ENCODE data around the gene PPP1R13B.

Gene PPP1R13B

GRCh38 chr14:103732868-103733620 lies 114.3 kb downstream of the PPP1R13B start:
- no peak for DNase-seq (ENCODE audit: low read depth in 1 of 2, low spot score in 1 of 2)

- DNase-seq (ENCODE audit: low read depth in 1 of 2, low spot score in 1 of 2): no peak
These were observed 115.2 kb downstream of the PPP1R13B start for GRCh38 chr14:103731916-103732867.

- no peak for DNase-seq (ENCODE audit: low read depth in 1 of 2, low spot score in 1 of 2)
These were observed 115.9 kb downstream of the PPP1R13B start for GRCh38 chr14:103731481-103731880.

- no peak for DNase-seq (ENCODE audit: low read depth in 1 of 2, low spot score in 1 of 2)
These were observed 116.8 kb downstream of the PPP1R13B start for GRCh38 chr14:103730490-103731035.

- DNase-seq (ENCODE audit: low read depth in 1 of 2, low spot score in 1 of 2): no peak
These were observed 117.6 kb downstream of the PPP1R13B start for GRCh38 chr14:103729496-103730448.

- DNase-seq (ENCODE audit: low read depth in 1 of 2, low spot score in 1 of 2): no peak
These were observed 118.7 kb downstream of the PPP1R13B start for GRCh38 chr14:103728721-103729120.

- no peak for DNase-seq (ENCODE audit: low read depth in 1 of 2, low spot score in 1 of 2)
These were observed 119.2 kb downstream of the PPP1R13B start for GRCh38 chr14:103728141-103728540.

- no peak for DNase-seq (ENCODE audit: low read depth in 1 of 2, low spot score in 1 of 2)
These were observed 119.9 kb downstream of the PPP1R13B start for GRCh38 chr14:103727313-103727980.

GRCh38 chr14:103726474-103726873 lies 120.9 kb downstream of the PPP1R13B start:
- DNase-seq (ENCODE audit: low read depth in 1 of 2, low spot score in 1 of 2): no peak

- no peak for DNase-seq (ENCODE audit: low read depth in 1 of 2, low spot score in 1 of 2)
These were observed 121.5 kb downstream of the PPP1R13B start for GRCh38 chr14:103725739-103726395.

- DNase-seq (ENCODE audit: low read depth in 1 of 2, low spot score in 1 of 2): no peak
These were observed 122.2 kb downstream of the PPP1R13B start for GRCh38 chr14:103725001-103725682.

GRCh38 chr14:103724116-103724515 lies 123.3 kb downstream of the PPP1R13B start:
- DNase-seq (ENCODE audit: low read depth in 1 of 2, low spot score in 1 of 2): no peak

- DNase-seq (ENCODE audit: low read depth in 1 of 2, low spot score in 1 of 2): no peak
These were observed 123.7 kb downstream of the PPP1R13B start for GRCh38 chr14:103723748-103724081.

GRCh38 chr14:103721334-103722120 lies 125.8 kb downstream of the PPP1R13B start:
- no peak for DNase-seq (ENCODE audit: low read depth in 1 of 2, low spot score in 1 of 2)

GRCh38 chr14:103719751-103720150 lies 127.6 kb downstream of the PPP1R13B start:
- no peak for DNase-seq (ENCODE audit: low read depth in 1 of 2, low spot score in 1 of 2)

GRCh38 chr14:103718572-103718971 lies 128.8 kb downstream of the PPP1R13B start:
- DNase-seq (ENCODE audit: low read depth in 1 of 2, low spot score in 1 of 2): no peak

- no peak for DNase-seq (ENCODE audit: low read depth in 1 of 2, low spot score in 1 of 2)
These were observed 130.4 kb downstream of the PPP1R13B start for GRCh38 chr14:103716899-103717411.
